Stimulated activated naive CD4-positive, alpha-beta T cell (primary cell): ENCODE measurements around the gene ALDH1A1.
"Not testable (repeated sequence)": the region's sequence is repeated elsewhere in the genome, so short reads cannot be mapped to it uniquely, and the experiment has no call there.

ENCODE experiments used
- DNase-seq, 6 experiments: peaks; one replicate each; lab custom pipeline; 2025; lab: John Stamatoyannopoulos, UW

ALDH1A1 gene

DNA sequence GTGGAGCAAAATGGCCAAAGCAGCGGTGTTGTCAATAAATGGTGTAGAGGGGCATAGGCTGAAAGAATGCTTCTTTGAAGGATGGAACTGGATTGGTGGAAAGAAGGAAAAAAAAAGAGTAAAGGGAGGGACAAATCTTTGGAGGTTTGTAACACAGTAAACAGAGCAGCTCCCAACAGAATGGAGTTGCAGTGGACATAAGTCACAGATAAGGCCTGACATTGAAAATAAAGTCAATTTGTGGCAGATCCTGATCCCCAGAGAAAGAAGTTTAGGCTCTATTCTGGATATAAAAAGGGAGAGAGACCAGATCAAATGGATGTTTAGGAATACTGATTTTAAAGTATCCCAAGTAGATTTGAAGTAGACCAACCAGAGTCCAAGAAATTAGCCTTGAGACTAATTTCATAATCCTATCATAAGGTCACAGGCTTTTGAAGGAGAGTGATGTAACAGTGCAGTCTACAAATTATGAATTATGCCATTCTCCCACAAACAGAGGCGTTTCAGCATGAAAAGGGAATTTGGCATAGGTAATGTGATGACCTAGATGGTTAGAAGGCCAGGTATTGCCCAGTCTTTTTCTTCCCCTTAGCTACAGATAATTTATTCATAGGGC is 8.9 kb downstream of the ALDH1A1 start:
- DNase-seq, result no peak

DNA sequence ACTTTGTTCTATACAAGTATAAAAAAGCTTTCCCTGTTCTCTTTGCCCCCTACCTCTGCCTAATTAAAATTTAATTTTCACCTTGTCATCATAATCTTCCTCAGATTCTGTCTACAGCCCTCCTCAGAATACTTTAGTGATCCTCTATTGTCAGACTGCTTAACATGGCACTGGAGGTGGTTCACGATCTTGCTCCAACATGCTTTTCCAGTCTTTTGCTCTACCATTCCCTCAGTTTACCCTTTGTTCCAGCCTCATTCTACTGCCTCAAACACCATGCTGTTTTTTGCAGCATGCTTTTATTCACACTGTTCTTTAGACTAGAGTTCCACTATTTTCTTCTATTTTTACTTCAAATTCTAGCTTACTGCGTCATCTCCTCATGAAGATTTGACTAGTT is 10.4 kb downstream of the ALDH1A1 start:
- DNase-seq, result no peak

DNA sequence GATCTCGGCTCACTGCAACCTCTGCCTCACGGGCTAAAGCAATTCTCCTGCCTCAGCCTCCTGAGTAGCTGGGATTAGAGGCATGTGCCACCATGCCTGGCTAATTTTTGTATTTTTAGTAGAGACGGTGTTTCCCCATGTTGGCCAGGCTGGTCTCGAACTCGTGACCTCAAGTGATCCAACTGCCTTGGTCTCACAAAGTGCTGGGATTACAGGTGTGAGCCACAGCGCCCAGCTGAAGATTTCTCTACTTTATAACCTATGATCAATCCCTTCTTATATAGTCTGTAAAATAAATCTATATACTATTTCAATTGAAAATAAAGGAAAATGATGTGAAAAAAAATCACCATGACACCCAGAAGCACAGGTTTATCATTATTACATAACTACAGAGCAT is 13.3 kb downstream of the ALDH1A1 start:
- DNase-seq, result not testable (repeated sequence)

DNA sequence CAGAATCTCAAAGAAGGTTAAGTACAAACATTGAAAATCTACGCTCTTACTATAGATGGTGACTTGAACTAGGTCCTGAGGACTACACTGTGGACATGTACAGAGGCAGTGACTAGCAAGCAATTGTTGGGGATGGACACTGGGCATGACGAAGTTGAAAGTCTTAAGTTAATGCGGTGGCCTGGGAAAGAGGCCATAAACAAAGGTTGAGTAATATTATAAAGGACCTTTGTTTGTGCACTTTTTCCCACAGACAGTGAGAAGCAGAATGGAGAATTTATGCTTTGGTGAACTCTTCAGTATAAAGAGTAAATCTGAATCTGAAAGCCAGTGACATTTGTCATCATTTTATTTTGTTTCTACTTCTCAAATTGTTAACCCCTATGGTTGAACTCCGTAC is 15.3 kb downstream of the ALDH1A1 start:
- DNase-seq, result no peak

DNA sequence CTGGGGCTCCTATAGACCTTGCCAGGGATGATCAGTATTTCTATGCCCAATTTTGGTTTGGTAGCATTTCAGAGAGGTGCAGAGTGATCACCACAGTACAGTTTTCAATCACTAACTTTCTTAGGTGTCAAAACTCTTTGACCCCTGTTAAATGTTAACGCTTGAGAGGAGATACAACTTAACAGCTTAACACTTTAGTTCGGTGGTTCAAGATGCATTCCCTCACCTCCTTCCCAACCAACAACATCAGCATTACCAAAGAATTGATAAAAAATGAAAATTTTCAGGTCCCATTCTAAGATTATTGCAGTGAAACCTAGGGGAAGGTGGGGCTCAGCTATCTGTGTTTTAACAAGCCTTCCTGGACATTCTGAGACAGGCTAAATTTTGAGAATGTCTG is 16.2 kb downstream of the ALDH1A1 start:
- DNase-seq, result no peak

DNA sequence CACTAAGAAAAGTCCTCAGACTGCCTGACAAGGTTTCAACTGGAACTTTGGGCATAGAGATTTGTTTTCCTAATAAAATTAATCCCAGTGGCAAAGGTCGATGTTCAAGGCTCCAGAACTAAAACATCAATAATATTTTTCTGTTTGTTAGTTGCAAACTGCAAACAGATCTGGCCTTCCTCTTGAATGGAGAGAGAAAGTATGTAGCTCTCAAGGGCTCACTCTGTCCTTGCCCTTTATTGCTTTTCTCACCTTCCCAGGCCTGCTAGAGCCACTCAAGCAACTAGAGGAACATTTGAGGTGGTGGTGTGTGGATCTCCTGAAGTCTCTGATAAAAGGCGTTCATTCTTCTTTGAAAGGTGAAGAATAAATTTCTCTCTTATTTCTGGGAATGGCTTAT is 16.6 kb downstream of the ALDH1A1 start:
- DNase-seq, result no peak

DNA sequence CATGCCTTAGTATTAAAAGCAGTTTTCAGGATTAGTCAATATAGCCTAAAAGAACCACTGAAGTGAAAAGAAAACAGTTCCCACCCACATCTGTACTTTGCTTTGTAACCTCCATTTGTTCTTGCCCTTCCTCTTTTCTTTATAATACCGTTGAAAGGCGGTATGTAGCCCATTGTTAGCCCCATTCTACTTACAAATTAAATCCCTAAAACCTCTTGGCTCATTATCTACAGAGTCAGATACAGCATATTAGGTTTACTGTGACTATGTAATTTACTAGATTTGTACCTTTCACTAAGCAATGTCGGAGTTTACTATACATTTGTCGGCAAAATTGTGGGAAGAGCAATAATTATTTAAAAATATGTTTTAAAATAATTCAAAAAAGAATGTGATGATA is 17.3 kb downstream of the ALDH1A1 start:
- DNase-seq, result no peak

DNA sequence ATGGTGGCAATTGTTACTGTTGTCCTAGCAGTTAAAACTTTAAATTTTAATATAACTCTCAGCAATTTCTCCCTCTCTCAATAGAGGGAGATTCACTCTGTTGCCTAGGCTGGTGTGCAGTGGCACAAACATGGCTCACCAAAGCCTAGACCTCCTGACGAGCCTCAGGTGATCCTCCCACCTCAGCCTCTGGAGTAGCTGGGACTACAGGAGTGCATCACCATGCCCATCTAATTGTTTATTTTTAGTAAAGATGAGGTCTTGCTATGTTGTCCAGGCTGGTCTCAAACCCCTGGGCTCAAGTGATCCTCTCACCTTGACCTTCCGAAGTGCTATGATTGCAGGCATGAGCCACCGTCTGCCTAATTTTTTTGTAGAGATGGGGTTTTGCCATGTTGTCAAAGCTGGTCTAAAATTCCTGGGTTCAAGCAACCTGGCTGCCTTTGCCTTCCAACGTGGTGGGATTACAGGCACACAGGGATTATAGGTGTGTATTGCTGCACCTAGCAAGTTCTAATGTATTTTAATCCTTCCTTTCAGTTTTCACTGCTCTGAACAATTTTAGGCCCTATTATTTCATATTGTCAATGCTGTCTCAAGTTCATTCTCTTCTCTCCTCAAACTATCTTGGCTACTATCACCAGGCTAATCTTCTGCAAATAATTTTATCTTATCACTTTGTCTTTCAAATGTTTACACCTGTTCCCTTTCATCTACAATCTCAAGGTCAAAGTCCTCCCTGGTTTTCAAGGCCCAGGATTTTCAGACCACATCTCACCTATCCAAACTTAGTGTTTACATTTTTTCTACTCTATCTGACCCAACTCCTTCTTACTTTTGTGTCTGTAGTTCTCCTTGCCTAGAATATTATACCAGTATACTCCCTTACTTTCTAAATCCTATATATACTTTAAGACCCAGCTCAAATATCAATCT is 18.9 kb downstream of the ALDH1A1 start:
- DNase-seq, result no peak

DNA sequence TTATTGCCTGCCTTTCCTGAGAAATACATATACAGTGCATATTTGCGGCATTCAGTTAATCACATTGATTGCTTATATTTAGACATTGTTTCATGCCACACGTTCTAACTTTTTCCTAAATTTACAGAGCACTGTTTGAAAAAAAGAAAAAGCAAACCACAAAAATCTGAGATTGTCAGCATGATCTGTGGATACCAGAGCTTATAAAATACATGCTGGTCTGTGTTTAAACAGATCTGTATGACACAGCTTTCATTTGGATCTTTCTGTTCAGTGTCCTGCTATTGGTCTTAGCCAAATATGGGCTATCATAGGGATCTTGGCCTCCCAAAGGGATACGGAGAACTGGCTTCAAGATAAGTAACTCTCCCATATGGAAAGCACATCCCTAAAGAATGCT is 20.2 kb downstream of the ALDH1A1 start:
- no peak for DNase-seq

DNA sequence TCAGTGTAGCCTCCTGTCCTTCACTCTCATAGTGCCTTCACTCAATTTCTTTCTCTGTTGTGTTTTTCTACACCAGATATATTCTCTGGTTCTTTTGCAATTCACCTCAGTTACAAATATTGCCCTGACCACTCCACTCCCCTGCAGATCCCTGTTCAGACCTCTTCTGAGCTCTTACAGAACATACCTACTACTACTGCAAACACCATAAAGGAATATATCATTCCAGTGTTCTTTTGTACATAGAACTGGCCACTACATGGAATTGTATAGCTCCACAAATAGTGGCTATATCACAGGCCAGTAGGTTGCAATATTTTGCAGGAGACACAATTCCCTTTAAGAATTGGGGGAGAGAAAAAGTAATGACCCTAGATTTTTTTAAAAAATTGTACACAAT is 21.0 kb downstream of the ALDH1A1 start:
- no peak for DNase-seq

DNA sequence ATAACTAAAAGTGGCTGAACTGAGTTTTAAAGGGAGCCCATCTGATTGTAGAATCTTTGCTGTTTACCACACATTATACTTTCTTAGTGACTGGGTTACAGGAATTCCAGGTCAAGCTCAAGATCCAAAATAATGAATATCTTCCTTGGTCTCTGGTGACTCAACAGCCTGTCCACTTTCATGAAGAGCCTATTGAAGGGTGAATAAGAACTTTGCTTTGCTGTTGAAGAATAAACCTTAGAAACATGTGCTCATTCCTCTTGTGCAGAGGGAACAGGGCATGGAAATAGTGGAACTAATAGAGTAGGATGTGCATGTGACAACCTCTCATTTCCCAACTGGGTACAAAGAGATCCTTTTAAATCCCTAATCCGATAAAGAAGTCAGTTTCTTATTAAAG is 21.4 kb downstream of the ALDH1A1 start:
- DNase-seq, result no peak

DNA sequence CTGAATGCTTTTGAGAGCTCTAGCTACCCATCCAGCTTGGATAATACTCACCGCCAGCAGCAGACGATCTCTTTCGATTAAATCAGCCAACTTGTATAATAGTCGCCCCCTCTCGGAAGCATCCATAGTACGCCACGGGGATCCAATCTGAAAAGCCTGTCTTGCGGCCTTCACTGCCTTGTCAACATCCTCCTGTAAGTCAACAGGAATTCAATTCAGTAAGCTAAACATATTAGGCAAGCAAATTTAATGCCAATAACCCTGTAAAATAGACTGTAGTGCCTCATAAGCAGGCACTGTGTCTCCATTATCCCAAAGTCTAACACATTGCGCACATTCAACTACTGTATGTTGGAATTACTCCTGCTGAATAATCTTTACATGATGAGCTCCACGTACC is 22.0 kb downstream of the ALDH1A1 start:
- DNase-seq, result no peak

DNA sequence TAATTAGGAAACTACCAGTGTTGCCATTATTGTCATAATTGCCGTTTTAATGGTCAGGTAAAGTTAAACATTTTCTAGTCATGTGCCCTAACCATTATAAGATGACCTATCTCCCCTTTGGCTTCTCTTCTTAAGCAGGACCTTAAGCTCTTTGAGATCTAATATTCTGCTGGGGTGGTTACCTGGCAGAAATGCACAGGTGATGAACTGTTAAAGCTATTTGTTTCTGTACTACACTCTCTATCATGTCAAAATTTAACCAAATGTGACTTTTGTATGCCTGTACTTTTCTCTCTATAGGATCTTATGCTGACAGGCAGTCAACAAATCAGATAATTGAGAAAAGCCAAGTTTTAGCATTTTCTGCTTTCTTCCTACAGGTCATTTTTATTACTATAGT is 23.3 kb downstream of the ALDH1A1 start:
- no peak for DNase-seq

DNA sequence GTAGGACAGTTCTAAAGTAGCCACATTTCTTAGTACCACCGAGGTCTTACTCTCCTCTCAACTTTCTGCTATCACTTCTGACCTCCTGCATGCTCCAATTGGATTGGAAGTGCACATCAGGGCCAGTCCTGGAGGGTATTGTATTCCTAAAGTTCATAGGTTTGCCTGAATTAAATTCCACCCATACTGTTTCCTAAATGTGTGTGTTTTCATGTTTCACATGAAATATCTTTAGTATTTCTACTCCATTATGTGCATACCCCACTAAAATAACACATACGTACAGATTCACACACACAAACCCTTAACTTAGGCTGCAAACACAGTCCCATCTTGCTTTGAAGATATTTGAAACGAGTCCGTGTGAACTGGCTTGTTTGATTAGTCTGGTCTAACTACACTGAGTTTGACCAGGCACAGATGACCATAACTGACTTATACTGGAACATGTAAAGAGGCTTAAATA is 24.8 kb downstream of the ALDH1A1 start:
- no peak for DNase-seq

DNA sequence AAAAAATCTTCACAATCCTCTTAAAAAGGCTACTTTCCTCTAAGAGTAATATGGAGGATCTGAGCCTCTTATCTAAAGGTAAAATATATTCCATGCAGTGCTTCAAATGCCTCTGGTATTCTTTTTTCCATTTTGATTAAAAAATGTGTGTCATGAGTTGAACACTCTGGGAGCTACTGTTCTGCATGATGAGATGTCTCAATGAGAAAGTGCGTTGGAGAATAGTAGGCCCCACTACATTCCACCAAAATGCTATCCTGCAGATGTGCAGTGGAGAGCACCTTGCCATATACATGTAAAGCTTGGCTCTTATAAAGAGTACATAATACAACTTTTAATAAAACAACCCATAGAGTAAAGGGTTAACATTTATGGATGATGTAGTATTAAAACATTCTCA is 26.3 kb downstream of the ALDH1A1 start:
- DNase-seq, result no peak

DNA sequence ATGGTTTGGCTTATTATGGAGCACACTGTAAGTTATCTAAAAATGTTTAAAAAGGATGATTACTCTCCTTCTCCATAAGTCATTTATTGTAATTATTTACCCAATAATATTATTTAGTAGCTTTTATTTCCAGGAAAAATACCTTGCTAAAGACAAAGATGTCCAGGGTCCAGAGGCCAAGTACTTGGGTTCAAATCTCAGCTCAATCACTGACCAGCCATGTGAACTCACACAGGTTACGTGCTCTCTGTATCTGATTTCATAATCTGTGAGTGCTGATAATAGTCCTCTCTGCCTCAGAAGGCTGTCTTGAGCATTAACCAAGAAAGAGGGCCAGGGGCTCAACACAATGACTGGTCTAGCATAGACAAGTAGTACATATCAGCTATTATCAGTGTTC is 27.0 kb downstream of the ALDH1A1 start:
- DNase-seq, result no peak

DNA sequence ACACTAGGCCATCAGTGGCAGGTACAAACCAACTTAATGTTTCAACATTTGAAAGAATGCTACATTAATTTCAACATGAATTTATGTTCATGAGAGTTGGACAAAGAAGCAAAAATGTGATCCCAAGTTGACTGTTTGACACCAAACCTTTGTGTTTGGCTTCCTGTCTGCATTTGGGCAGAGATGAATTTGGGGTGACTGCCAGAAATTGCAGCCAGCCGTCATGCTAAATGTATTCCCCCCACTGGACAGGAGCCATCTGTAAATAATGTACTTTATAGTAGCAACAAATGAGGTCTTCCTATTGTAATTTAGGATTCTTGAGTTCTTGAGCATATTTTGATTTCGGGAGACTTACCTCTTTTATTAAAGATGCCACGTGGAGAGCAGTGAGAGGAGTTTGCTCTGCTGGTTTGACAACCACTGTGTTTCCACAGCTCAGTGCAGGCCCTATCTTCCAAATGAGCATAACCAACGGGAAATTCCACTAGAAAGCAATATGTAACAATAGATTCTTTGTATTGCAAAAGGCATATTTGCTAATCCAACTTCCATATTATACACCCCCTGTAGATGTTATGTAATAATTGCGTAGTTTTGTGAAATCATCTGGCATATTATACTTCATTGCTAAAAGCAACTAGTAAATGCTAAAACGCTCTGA is 27.6 kb downstream of the ALDH1A1 start:
- no peak for DNase-seq

DNA sequence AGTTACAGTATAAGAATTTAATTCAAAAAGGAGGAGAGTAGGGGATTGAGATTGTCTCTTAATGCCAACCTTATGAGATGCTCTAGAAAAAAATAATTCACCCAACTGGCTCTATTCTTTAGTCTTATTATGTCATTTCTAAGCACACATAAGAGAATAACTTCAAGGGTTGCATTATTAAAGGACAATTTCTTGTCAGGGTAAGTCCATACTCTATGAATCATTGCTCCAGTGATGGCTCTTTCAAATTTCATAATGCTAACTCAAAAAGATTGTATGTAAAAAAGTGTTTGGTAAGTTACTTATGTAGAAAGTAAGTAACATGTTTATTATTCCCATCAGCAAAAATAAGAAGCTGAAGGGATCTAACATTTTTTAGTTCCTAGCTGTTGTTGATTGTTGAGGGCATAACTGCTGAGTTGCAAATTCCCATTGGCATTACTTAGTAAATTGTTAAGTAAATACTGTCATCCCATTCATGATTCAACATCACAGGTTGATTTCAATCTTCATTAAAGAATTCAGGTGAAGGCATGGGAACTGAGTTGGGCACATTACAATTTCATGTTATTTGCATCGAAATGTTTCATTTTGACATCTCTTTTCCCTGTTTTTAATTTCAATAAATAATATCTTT is 28.6 kb downstream of the ALDH1A1 start:
- DNase-seq, result no peak

DNA sequence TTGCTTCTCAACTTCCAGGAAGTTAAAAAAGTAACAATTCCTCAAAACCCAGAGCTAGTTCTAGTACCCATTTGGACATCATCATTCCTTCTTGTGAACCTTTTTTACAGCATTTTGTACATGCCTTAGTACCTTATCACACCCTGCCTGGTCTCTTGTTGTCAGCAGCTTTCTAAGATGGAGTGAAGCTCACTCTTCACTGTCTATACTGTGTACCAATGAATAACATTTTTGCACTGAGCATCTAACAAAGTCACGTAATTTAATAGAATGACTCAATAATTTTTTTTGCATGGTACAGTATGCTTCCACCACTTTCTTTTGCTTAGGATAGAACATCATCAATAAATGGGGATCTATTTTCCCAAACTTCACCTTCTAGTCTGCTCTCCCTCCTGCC is 29.8 kb downstream of the ALDH1A1 start:
- DNase-seq, result no peak

DNA sequence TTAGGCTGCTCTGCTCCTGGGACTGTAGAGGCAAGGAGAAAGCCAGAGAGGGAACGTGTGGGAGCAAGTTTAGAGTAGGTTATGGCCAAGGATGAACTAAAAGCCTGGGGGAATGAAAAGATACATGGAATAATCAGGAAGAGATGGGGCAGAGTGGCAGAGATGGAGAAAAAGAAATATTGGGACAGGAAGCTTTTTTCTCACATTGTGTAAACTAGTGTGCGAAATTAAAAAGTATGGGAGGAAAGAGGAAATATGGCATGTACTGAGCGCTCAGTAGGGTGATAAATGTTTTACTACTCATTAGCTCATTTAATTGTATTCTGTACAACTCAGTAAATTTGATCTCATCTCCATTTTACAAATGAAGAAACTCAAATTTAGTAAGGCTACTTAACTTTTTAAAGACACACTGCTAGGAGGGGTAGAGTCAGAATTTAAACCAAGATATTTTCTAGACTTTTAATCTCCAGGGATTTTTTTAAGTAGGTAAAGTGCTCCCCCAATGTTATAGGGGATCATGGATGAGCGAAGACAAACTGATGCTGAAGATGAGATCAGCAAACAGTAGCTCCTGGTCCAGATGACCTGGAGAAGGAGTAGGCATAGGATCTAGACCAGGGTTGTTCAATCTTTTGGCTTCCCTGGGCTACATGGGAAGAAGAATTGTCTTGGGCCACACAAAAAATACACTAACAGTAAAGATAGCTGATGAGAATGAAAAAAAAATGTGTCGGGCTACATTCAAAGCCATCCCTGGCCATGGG is 30.8 kb downstream of the ALDH1A1 start:
- no peak for DNase-seq

DNA sequence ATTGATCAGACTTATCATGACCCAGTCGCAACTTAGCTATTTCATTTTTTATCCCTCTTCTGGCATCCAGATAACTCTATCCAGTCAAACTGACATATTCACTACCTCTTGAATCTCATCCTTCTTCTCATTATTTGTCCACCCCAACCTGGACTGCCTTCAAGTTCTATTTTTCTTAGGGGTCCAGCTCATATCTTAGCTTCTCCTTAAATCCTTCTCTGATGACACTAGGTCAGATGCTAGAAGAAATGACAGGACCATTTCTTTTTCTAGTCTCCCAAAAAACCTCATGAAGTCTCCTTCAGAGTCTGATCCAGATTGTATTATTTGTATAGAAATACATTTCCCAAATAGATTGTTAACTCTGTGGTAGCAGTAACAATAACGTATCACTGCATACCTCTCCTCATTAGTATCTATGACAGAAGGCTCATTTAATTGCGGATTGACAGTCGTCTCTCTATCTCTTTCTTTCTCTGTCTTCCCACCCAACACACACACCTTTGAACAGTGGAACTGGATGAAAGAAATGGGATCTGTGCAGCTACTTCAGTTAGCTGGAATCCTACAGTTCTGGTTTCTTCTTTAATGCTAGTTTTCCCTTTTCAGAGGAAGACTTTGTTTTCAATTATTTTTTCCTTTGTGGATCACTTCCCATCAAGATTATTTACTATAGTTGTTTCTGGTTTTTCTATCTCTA is 33.5 kb downstream of the ALDH1A1 start:
- no peak for DNase-seq
